Middle frontal gyrus (tissue), 1 donor: ENCODE data around the gene SETD1B.

Experiments
- DNase-seq: peaks from one replicate; pipeline ENCODE4 v3.0.0-alpha.2; 2015; ENCODE audit warnings: low spot score; ENCODE audit errors: extremely low spot score

Gene SETD1B

GRCh38 chr12:121823727-121824115 lies 19.9 kb downstream of the SETD1B start:
- no peak for DNase-seq

DNA sequence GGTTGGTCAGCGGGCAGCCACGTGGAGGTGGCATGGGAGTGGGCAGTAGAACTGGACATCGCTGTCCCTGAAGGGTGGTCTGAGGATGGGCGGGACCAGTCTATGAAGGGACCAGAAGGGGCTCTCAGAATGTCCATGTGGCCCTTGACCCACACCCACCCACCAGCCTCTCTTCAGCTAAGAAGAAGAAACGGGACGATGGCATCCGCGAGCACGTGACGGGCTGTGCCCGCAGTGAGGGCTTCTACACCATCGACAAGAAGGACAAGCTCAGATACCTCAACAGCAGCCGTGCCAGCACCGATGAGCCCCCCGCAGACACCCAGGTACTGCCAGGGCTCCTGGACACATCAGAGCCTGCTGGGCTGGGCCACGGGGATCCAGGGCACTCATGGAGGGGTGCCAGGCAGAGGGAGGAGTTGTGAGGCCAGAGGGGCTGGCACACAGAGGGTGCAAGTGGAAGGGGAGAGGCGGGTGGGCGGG lies 21.3 kb downstream of the SETD1B start:
- no peak for DNase-seq

- DNase-seq, result no peak
Measured at GRCh38 chr12:121826318-121827150, 22.7 kb downstream of the SETD1B start.

GRCh38 chr12:121827351-121828099 lies 23.7 kb downstream of the SETD1B start:
- no peak for DNase-seq

GRCh38 chr12:121828306-121828705 lies 24.5 kb downstream of the SETD1B start:
- DNase-seq, result no peak

DNA sequence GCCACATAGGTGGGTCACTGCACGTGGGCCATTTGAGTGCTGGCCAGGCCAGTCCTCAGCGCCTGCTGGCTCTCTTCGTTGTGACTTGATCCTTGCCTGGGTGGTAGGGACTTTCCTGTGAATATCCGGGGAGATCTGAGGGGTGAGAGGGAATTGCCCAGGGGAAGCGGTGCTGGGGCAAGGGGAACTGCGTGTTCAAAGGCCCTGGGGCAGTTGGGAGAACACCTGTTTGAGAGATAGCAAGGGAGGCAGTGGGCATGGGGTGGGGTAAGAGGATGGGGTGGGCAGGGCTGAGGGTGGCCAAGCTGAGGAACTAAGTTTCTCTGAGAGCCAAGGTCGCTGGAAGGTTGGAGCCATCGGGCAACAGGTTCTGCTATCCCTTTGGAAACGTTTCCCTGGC lies 25.0 kb downstream of the SETD1B start:
- no peak for DNase-seq

GRCh38 chr12:121829250-121829918 lies 25.6 kb downstream of the SETD1B start:
- DNase-seq, result no peak

DNA sequence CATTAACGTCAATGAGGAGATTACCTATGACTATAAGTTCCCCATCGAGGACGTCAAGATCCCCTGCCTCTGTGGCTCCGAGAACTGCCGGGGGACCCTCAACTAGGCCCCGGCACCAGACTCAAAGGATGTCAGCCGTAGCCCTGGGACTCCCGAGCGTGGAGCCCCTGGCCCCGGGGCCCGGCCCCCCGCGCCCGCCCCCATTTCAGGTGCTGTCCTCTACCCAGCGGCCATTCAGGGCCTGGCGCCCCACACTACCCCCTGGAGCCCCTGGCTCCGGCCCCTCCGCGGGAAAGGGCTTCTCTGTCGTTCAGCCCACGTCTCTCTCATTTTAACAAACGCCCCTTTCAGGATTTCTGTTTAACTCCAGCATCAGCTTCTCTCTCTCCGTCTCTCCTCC lies 26.3 kb downstream of the SETD1B start:
- no peak for DNase-seq

DNA sequence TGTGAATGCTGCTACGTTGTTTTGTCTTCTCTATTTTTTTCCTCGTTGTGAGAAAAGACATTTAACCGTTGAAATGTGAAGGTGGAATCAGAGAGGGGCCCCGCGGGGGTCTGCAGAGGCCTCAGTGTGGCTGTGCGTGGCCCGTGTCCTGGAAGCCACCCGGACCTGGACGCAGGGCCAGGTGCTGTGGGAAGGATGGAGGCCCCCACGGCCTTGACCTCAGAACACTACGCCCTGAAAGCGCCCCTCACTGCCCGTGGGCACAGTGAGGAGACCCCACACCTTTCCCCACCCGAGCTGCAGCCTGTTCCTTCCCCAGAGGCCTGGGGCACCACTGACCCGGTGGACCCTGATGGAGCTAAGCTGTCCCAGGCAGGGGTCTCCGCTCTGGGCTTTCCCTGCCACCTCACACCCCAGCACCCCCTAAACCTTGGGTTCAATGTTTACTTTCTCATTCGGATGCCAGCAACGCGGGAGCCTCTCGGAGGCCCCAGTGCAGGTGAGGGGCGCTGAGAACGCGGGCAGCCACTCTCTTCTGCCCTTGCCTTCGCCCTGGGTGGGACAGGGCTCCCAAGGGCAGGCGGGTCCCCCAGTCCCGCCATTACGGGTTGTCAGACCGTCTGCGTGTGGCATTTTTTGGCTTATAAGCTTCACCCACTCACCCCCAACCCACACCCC lies 26.9 kb downstream of the SETD1B start:
- DNase-seq, result no peak

DNA sequence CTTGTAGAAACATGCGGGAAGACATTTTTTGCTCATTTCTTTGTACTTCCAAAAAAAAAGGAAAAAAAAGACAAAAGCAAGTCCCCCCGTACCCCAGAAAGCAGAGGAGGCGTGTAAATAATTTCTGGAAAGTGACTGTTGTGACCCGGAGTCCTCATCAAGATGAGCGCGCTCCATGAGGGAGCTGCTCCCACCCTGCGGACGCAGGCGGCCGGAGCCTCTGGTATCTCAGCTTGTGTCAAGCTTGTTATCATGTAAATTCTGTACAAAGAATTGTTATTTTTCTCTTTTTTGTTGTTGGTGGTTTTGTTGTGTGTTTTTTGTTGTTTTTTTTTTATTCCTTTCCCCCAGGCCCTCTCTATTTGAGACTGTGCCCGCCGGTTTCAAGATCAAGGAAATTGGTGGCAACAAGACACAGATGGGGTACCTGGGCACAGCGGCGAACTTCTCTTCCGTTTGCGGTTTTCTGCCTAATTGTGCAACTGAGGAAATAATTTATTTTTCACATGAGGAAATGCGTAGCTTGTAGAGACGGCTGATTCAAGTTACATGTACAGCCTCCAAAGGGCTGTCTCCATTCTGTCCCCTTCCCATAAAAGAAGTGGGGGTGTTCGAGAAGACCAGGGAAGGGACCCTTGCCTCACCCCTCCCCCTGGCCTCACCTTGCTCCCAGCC lies 27.9 kb downstream of the SETD1B start:
- DNase-seq, result no peak

DNA sequence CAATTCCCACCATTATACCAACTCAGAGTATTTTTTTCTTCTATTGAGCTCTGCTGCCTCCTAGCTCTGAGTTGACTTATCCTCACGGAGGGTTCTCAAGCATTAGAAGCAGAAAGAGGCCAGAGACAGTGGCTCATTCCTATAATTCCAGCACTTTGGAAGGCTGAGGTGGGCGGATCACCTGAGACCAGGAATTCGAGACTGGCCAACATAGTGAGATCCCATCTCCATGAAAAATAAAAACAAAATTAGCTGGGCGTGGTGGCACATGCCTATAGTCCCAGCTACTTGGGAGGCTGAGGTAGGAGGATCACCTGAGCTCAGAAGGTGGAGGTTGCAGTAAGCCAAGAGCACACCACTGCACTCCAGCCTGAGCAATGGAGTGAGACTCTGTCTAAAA lies 33.9 kb downstream of the SETD1B start:
- no peak for DNase-seq

DNA sequence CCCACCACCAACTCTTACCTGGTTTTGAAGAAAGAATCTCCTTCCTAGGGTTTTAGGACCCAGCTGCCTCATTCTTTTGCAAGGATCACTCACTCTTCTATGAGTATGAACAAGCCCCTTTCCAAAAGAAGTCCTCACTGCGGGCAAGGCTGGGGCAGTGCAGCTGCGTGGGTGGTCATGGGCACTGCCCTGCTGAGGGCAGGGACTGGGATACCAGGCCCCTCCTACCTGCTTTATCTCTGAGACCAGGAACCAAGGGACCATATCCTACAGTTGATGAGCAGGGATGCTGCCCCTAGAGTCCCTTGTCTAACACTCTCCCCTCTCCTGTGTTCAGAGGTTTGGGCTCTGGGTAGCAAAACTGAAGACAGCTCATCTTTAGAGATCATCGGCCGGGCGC lies 34.3 kb downstream of the SETD1B start:
- no peak for DNase-seq

GRCh38 chr12:121839106-121839992 lies 35.5 kb downstream of the SETD1B start:
- DNase-seq, result peak; percentile 84

DNA sequence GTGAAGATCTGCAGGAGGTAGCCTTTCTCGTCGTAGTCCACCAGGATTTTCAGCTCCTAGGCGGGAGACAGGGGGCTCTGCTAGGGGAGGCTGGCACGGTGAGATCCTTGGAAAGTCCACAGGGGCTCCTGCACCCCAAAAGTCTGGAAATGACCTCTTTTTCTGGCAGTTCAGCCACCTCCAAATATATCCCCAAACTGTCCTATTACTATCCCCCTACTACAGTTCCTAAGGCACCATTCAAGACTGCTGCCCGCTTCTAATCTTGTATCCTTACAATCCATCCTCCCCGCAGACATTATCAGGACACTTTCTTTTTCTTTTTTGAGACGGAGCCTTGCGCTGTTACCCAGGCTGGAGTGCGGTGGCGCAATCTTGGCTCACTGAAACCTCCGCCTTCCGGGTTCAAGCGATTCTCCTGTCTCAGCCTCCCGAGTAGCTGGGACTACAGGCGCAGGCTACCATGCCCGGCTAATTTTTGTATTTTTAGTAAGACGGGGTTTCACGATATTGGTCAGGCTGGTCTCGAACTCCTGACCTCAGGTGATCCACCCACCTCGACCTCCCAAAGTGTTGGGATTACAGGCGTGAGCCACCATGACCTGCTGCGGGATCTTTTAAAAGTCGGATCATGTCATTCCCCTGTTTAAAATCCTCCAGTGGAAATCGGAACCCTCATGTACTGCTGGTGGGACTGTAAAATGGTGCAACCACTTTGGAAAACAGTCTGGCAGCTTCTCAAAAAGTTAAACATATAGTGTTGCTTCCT lies 36.4 kb downstream of the SETD1B start:
- no peak for DNase-seq

DNA sequence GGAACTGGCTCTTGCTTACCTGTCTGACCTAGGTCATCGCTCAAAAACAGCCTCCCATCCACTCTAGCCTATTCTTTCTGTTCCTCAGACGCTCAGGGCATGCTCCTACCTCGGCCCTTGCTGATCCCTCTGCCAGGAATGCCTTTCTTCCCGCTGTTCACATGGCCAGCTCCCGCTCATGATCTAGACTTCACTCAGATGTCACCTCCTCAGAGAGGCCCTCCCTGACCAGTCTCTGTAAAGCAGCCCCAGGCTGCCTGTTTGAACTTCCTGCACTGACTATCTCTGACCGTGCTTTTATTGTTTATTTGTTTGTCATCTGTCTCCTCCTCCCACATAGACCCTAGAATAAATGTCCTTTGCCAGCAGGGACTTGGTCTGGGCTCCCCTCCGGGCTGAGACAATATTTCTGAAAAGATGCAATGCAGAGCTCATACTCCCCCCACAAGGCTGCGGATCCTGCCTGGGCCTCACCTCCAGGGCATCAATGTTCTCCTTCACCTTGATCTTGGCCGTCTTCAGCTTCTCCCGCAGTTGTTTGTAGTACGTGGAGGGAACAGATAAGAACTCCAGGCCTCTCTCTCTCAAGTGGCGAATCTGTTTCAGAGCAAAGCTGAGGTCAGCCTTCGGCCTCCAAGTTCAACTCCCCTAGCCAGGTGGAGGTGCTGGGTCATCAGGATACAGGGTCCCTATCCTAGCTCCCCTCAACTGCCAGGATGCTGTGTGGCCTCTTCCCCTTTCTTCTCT lies 39.6 kb downstream of the SETD1B start:
- no peak for DNase-seq

GRCh38 chr12:121845701-121846100 lies 41.9 kb downstream of the SETD1B start:
- no peak for DNase-seq

DNA sequence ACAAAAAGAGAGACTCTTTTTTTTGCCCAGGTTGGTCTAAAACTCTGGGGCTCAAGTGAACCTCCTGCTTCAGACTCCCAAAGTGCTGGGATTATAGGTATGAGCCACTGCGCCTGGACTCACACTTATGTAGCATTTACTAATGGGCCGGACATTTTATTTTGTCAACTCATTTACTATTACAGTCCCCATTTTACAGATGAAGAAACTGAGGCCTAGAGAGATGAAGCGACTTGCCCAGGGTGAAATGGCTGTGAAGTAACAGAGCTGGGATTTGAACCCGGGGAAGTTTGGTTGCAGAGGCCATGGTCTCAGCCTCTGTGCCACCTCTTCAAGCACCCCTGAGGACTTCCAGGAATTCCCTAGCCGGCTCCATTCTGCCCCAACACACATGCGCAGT lies 45.4 kb downstream of the SETD1B start:
- no peak for DNase-seq

GRCh38 chr12:121849665-121850064 lies 45.9 kb downstream of the SETD1B start:
- no peak for DNase-seq
